Left kidney (tissue), 8 donors: ENCODE measurements around the gene AP1B1. TPM values are rescaled to one million over a fixed set of nuclear protein-coding genes. Genes with fewer than 3 reads are reported as not detected.
A peak's percentile ranks its signal among the peaks of the same experiment; 100 is the strongest.
"Not testable (repeated sequence)": the region's sequence is repeated elsewhere in the genome, so short reads cannot be mapped to it uniquely, and the experiment has no call there.

Experiments
- DNase-seq: peaks from one replicate; pipeline ENCODE4 v3.0.0-alpha.2; 2013
- long read RNA-seq, 8 donors: transcript quantifications; one replicate each; lab custom pipeline, GENCODE V29; 2026
- polyA plus RNA-seq: library from polyadenylated mRNA; unstranded; fragments of 120-200 nt; gene quantifications from one replicate; pipeline ENCODE4 v1.2.1, GENCODE V29; 2013; ENCODE audit not compliant: insufficient read length

Gene AP1B1
- 43.9 TPM for polyA plus RNA-seq
- long read RNA-seq, donor 1, full-length matches to known transcripts = 3 of 29 reads
- long read RNA-seq, donor 1, partial matches to known transcripts = 26 of 29 reads
- long read RNA-seq, donor 1, other reads (novel, unspliced or antisense) = 0 of 29 reads
- long read RNA-seq, donor 2, full-length matches to known transcripts = 4 of 29 reads
- long read RNA-seq, donor 2, partial matches to known transcripts = 25 of 29 reads
- long read RNA-seq, donor 2, other reads (novel, unspliced or antisense) = 0 of 29 reads
- long read RNA-seq, donor 3, partial matches to known transcripts = 17 of 31 reads
- long read RNA-seq, donor 3, other reads (novel, unspliced or antisense) = 14 of 31 reads
- long read RNA-seq, donor 4 = 0 reads
- long read RNA-seq, donor 5, full-length matches to known transcripts = 5 of 5 reads
- long read RNA-seq, donor 5, partial matches to known transcripts = 0 of 5 reads
- long read RNA-seq, donor 5, other reads (novel, unspliced or antisense) = 0 of 5 reads
- long read RNA-seq, donor 6, full-length matches to known transcripts = 1 of 23 reads
- long read RNA-seq, donor 6, partial matches to known transcripts = 17 of 23 reads
- long read RNA-seq, donor 6, other reads (novel, unspliced or antisense) = 5 of 23 reads
- long read RNA-seq, donor 7, full-length matches to known transcripts = 3 of 16 reads
- long read RNA-seq, donor 7, partial matches to known transcripts = 13 of 16 reads
- long read RNA-seq, donor 7, other reads (novel, unspliced or antisense) = 0 of 16 reads
- long read RNA-seq, donor 8, partial matches to known transcripts = 6 of 6 reads
- long read RNA-seq, donor 8, other reads (novel, unspliced or antisense) = 0 of 6 reads

DNA sequence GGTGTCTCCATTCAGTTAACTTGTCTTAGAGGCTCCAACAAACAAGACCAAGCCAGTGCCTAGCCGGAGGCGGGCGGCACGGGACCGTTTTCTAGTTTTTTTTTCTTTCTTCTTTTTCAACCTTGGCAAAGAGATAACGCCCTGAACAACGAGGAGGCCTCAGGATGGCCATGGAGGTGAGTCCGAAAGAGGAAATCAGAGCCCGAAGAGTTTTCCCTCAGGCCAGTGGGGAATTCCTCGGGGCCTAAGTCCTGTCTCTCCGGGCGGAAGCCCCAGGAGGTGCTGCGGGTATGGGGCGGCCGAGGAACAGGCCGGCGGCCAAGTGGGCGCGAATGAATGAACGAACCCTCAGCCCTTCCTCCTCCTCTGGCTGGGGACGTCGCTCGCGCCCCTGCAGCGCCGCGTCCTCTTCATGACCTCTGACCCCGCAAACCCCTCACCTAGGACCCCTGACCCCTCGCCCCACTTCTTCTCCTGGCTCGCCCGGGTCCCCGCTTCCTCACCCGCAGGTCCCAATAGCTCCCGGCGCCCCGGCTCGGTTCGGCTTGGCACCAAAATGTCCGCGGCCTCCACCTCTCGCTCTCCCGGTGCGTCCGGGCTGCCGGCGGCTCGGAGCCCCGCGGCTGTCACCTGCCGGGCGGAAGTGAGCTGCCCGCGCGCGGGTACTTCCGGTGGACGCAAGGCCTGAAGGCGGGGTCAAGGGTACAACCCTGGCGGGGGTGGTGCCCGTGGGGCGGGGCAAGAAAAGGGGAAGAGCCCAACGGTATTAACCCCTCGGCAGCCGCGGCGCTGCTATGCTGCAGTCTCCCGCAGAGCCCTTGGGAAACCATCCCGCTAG is at the start of gene AP1B1:
TSS of gene AP1B1 (minus strand) at position 650 of the 838 bp plus-strand sequence. CDS start 21,327 bp downstream, outside the sequence.
- DNase-seq = peak; percentile 87

DNA sequence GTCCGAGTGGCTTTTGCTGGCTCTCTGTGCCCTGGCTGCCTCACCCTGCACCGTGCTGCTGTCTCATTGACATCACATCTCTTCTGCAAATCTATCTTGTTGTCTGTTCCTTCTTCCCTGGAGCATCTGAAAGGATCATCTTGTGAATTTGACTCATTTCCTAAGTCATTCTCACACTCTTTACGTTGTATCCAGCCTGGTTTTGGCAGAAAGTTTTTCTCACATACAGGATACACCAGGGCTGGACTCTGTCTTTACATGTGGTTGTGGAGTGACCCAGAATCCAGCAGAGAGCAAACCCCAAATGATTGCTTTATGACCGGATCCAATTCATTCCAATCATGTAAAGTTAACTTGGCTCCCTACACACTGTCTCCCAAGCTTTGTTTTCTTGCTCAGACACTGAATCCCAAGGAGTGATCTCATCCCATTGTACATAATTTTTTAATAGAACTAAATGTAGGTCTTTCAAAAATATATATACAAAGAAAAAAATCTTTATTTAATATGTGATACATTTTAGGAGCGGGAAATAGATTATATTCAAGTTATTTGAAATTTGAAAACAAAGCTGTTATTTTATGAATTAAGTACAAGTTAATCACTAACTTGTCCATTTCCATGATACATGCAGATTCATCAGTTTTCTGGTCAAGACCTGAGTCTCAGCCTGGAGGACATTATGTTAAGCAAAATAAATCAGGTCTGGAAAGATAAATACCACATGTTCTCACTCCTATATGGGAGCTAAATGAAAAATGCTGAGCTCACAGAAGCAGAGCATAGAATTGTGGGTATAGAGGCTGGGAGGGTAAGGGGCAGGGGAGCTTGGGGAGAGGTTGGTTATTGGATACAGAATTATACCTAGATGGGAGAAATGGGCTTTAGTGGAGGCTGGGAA is 47.1 kb upstream of the AP1B1 start:
- DNase-seq = no peak

DNA sequence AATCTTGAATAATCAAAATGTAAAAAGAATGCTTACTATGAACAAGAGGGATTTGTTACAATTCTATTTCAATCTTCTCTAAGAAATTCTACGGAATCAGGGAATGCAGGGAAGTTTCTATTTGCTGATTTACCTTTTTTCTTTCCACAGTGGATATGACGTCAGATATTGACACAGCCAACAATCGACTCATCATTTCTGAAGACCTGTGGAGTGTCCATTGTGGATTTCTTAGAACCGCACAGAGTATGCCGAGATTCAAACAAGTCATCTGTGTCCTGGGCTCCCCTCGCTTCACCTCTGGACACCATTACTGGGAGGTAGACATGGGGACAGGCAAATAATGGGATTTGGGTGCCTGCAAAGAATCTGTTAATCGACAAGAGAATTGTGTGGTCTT is 45.9 kb upstream of the AP1B1 start:
- no peak for DNase-seq

DNA sequence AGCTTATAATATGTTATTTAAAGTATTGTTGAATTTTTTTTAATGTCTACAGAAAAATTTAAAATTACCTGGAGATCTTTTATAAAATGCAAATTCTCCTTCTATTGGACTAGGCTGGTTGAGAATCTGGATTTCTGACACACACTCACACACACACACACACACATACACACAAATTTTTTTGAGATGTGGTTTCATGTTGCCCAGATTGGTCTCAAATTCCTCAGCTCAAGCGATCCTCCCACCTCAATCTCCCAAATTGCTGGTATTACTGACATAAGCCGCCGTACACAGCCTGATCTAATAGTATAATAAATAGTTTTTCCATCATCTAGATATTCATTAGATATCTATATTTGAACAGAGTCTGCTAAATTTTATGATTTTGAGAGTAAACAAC is 45.5 kb upstream of the AP1B1 start:
- no peak for DNase-seq

DNA sequence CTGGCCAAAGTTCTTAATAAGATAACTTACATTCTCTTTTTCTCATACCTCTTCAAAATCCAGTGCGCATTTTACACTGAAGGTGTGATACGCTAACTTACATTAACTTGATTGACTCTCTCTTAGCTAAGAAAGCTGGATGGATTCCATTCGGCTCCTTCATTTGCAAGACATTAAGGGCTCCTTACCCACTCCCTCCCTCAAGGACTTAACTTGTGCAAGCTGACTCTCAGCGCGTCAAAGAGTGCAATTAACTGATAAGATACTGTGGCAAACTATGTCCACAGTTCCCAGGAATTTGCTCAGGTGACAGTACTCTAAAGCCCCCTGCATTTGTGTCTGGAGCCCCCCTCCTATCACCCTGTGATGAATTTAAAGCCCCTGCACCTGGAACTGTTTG is 43.6 kb upstream of the AP1B1 start:
- DNase-seq = no peak

DNA sequence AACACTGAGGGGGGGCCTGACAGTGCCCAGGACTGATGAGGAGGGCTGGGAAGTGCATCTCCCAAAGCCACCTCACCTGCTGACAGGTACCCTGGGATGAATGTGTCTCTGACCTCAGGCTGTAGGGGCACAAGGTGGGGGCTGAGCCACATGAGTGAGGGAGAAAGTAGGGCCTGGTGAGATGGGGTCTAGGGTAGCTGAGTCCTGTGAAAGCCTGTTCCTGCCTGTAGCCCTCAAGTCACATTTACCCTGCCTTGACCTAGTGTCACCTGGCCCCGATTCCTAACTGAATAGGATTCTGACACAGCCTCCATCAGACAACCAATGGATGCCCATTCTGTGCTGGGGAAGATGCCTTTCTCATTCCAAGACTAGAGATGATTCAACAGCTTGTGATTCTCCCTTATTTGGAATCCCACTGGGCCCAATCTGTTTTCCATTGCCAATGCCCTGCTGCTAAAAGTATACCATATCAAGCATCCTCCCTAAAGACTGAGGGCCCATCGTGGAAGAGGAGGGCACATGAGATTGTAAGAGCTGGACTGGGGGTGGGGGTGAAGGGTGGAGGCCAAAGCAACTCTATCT is 38.9 kb upstream of the AP1B1 start:
- DNase-seq = no peak

DNA sequence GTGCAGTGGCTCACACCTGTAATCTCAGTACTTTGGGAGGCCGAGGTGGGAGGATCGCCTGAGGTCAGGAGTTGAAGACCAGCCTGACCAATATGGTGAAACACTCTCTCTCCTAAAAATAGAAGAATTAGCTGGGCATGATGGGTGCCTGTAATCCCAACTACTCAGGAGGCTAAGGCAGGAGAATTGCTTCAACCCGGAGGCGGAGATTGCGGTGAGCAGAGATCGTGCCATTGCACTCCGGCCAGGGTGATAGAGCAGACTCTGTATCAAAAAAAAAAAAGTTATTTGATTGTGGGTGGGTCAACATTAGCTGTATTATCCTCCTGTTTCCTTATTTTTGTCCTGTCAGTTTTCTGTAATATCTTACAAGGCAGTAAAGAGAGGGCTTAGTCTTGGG is 38.1 kb upstream of the AP1B1 start:
- no peak for DNase-seq

DNA sequence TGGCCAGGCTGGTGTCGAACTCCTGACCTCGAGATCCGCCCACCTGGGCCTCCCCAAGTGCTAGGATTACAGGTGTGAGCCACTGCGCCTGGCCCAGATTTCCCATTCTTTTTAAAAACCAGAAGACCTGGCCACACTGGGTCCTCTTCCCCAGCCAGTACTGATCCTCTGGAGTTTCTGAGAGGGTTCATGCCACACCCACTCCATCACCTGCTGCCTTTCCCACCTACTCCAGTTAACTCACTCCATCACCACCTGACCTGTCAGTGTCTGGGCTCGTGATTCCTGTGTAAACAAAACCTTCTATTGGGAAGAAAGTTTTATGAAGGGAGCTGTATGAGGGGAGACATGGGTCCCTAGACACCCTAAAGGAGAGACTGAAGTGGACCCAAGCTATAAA is 30.3 kb upstream of the AP1B1 start:
- not testable (repeated sequence) for DNase-seq

DNA sequence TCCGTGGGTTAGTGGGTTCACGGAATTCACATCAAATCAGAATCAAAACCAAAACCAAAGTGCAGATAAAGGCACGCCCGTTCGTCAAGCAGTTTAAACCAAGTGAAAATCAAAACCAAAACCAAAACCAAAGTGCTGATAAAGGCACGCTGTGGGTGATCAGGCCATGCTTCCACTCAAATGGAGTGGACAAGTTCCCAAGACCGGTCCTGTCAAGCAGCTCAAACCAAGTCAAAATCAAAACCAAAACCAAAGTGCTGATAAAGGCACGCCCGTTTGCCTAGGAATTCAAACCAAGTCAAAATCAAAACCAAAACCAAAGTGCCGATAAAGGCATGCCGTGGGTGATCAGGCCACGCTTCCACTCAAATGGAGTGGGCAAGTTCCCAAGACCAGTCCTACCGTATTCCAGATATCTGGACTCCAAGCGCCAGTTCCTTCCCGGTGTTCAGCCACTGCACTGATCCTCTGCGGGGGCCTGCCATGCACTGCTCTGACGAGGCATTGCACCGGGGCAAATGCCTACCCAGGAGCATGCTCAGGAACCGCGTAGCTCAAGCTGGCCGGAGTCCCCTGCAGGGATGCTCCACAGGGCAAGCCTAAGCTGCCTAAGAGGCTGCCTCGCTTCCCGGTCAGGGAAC is 26.7 kb upstream of the AP1B1 start:
- not testable (repeated sequence) for DNase-seq

DNA sequence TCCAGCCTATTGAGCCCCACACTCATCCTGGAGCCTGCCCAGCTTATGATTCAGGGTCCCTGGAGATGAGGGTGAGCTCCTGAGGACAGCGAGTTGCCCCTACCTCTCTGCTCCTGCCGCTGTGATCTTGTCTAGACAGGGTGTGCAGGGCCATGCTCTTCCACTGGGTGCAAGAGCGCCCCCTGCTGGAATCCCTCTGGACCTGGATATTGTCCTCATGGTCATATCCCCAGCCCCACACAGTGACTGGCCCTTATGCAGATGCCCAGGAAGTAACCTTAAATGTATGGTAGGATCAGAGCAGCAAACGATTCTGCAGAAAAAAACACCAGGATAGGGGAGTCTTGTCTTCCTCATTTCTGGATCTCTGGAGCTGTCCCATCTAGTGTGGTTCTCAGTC is 24.4 kb upstream of the AP1B1 start:
- DNase-seq = not testable (repeated sequence)

DNA sequence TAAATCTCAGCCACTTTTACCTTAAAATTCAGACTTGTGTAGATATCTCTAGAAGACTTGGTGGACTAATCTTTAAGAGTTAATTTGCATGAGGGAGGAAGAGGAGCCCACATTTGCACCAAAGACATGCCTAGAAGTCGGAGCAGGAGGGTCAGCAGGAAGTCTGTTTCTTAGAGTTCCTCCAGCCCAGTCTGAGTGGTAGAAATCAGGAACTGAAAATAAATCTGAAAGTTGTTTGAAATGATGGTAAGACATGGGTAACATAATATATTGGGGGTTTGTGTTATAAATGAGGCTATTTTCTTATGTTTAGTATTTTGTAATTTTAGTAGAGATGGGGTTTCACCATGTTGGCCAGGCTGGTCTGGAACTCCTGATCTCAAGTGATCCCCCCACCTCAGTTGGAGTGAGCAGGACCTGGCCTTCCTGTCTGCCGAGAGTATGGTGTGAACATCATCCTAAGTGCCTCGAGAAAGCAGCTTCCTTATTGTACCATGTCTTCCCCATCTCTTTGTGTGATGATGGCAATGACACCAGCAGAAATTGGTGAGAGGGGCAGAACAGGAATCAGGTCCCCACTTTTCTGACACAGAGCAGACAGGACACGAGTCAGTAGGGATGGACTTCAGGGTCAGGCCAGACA is 23.3 kb upstream of the AP1B1 start:
- DNase-seq = not testable (repeated sequence)

DNA sequence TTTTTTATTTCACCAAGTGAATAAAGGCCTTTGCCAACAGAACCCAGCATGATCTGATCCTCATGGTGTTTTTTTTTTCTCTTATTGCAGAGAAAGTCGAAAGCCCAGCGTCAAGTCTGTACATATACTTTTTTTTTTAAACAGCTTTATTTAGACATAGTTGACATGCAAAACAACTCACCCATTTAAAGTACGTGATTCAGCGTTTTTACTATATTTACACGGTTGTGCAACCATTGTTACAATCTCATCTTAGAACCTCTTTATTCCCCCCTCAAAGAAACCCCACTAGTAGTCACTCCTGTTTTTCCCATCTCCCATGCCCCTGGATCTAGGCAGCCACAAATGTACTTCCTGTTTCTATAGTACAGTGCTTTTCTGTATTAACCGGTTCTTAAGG is 20.6 kb upstream of the AP1B1 start:
- no peak for DNase-seq

DNA sequence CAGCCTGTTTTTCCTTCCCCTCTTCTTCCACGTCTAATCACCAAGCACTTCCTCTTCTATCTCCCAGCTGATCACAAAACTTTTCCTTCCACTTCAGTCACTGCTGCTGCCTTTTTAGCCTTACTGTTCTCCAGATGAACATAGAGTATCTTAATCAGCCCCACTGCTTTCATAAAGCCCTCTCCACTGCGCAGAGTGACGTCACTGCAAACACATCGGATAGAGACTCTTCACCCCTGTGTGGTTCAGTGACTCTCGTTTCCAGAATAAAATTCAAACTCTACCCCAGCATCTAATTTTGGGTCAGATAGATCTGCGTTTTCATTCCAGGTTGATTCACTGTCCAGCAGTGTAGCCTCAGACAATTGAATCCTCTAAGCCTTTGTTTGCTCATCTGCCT is 13.2 kb upstream of the AP1B1 start:
- DNase-seq = not testable (repeated sequence)

DNA sequence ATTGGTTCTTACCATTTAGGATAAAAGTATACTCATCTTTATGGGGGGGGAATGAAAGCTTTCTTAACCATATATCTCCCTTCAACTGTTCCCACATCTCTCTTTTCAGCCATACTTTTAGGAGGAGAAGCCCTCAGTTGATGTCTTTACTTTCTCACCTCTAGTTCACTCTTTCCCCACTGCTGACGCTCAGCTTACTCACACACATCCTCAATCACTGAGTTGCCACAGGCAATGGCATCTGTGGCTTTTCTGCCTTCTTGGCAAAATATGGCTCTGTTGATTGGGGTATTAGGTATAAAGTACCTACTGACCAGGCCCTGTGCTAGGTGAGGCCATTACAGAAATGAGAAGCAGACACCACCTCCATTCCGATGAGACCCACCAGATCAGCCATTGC is 12.2 kb upstream of the AP1B1 start:
- DNase-seq = no peak

DNA sequence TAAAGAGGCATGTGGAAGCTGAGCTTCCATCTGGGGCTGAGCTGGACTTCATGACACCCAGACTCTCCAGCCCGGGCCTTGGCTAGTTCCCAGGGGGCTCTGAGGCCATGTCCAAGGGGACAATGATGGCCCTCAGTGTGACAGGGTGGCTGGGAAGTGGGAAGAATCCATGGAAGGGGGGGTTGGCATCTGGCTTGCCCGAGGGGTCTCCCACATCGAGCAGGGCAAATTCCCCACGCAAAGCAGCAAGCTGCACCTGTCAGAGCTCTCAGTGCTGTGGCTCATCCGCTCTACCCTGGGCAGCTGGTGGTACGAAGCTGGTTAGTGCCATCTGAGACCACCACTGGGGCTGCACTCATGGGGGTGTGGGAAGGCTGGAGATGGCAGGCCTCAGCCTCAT is 9.4 kb upstream of the AP1B1 start:
- no peak for DNase-seq

DNA sequence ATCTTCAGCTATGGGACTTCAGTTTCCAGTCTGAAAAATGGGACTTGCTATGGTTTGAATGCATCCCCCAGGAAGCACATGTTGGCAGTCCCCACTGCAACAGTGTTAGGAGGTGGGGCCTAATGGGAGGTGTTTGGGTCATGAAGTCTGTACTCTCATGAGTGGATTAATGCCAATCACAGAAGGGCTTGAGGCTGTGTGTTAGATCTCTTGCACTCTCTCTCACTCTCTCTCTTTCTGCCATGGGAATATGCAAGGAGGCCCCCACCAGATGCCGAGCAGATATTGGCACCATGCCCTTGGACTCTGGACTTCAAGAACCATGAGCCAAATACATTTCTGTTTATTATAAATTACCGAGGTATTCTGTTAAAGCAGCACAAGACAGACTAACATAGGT is 7.8 kb upstream of the AP1B1 start:
- no peak for DNase-seq

DNA sequence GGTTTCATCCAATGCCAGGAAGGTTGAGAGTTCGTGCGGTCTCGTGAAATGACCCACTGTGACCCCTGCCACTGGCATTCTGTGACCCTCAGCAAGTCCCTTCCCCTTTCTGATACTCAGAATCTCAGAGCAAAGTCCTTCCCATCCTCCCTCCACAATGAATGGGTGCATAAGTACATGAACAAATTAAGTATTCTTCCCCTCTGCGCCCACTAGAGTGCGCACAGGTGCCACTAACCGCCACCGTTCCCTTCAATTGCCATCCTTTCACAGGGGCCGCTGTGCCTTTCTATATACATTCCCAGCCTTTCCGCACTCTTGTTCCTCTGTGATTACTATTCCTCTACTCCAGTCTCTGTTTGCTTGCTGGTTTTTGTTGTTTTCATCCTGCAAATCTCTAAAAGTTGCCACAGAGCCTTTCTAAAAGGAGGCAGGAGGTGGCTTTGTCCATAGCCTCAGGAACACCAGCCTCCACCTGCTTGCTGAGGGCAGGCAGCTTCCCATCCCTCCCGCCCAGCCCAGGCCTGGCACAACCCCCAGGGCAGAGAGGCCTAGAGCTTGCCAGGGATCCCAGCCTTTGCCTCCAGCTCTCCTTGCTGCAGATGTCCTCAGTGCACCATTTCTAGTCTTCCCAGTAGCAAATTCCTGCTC is 6.7 kb upstream of the AP1B1 start:
- DNase-seq = peak; percentile 75

DNA sequence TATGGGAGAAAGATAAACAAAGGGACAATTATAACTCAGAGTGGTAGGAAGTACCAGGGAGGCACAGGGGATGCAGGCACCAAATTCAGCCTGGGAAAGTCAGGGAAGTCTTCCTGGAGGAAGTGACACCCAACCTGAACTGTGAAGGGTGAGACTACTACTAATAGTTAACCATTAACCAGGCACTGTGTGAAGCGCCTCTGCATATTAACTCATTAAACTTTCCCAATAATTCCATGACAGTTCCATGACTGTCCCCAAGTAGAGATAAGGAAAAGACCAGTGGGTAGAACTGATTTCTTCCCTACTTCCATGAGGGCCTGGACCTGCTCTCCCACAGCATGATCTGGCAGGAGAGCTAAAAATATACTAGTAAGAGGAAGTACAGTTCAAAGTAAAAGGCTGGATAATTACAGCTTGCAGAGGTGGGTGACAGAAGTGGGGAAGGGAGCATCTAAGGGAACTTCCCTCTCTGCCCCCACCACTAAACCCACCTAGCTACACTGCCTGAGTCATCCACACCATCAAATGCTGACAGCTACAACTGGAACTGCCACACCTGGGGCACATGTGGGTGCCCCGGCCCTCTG is 4.7 kb upstream of the AP1B1 start:
- DNase-seq = no peak

DNA sequence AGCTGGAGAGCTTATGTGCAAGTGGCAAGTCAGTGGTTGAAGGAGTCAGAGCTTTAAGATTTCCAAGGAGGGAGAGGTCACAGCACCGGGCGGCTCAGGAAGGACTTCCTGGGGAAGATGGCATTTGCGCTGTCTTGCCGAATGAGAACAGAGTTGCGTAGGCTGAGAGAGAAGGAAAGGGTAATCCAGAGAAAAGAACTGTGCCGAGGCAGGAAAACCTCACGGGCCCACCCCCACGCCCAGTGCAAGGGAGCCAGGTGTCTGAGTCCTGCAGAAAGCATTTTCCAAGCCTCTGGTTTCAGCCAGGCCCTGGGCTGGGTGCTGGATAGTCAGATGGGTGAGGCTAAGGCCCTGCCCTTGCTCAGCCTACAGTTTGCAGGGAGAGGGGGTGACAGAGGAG is 3.2 kb upstream of the AP1B1 start:
- DNase-seq = no peak
